GM19238 (cell line): ENCODE results near the gene AP3B2.
A peak's percentile ranks its signal among the peaks of the same experiment; 100 is the strongest.

Source experiments
- DNase-seq: peaks from one replicate; pipeline ENCODE4 v3.0.0; 2011; ENCODE audit warnings: low spot score; ENCODE audit not compliant: insufficient read length

Gene AP3B2

DNA sequence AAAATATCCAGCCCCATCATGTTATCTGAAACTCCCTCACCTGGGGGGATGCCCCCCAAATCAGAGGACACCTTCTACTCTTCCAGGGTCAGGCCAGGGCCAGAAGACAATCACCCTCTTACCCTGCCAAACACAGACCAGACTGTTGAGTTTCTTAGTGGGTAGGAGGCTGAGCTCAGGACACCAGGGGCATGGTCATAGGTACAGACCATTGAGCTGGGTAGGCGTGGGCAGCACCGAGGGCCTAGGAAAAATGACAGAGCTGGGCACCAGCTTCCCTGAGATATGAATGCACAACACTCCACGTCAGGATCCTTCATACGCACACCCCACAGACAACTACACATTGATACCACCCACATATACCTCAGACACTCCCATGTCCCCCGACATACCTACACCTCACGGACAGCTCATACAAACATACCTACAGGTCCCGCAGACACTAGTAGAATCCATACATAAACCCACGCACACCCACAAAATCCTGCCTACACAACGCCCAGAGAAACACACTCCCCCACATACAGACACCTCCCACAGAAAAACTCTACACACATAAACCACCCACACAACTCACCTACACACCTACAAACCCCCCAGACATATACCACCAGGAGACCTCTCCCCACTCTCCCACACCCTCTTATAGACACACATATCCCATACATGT, 11.8 kb downstream of the AP3B2 start:
- no peak for DNase-seq

DNA sequence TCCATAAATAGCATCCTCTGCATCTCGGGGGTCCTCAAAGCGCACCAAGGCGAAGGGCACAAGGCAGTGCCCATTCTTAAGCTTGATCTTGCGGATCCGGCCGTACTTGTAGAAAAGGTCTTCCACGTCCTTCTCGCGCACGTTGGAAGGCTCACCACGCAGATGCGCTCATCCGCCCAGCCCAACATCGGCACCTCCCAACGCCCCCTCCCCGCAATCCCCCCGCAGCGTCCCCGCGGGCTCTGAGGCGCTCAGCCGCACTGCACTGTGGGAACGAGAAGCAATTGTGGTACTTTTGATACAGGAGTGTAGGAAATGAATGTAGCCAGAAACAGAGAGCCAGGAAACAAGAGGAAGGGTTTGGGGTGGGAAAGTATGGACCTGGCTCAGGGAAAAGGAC, 17.5 kb downstream of the AP3B2 start:
- no peak for DNase-seq

GRCh38 chr15:82689147-82689546, 20.5 kb downstream of the AP3B2 start:
- no peak for DNase-seq

- no peak for DNase-seq
Observed at GRCh38 chr15:82688691-82689090, 21.0 kb downstream of the AP3B2 start.

GRCh38 chr15:82681371-82681770, 28.3 kb downstream of the AP3B2 start:
- no peak for DNase-seq

DNA sequence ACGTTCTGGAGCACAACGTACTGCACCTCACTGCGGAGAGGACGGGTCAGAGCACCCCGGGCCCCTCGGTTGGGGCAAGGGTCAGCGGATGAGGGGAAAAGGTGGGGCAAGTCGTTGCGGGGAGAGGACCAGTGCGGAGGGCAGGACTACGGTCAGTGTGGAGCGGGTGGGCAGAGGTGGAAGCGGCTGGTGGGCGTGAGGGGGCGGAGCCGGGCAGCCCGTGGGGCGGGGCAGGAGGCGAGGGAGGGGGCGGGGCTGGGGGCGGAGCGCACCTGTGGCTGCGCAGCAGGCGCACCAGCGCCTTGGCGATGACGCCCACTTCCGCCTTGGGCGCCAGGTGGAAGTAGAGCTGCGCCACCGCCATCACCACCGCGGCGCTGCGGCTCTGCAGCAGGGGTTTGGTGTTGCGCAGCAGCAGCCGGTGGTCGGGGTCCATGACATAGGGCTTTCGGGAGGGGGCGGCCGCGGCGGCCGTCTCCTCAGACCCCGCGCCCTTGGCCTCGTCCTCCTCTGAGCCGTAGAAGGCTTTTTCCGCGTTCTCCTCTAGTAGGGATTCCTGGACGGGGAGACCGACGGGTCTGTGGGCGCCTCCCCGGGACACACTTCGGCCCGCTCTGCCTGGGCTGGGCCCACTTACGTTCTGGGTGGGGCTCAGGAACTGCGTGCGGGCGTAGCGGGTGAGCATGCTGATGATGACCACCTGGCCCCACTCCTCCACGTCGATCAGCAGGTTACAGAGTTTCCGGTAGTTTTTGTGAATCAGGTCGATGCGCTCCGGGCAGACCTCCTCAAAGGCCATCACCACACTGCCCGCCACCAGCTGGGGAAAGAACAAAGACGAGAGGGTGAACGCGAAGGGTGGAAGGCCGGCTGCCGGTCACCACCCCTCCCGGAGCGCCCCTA, 29.2 kb downstream of the AP3B2 start:
- DNase-seq = peak; percentile 61

GRCh38 chr15:82679626-82680199, 30.0 kb downstream of the AP3B2 start:
- DNase-seq = no peak

- no peak for DNase-seq
Observed at GRCh38 chr15:82677720-82678323, 31.9 kb downstream of the AP3B2 start.

- DNase-seq = no peak
Observed at GRCh38 chr15:82674873-82675272, 34.8 kb downstream of the AP3B2 start.

- no peak for DNase-seq
Observed at GRCh38 chr15:82670699-82671098, 39.0 kb downstream of the AP3B2 start.

- no peak for DNase-seq
Observed at GRCh38 chr15:82666606-82667005, 43.1 kb downstream of the AP3B2 start.

- DNase-seq = no peak
Observed at GRCh38 chr15:82664021-82664420, 45.7 kb downstream of the AP3B2 start.

DNA sequence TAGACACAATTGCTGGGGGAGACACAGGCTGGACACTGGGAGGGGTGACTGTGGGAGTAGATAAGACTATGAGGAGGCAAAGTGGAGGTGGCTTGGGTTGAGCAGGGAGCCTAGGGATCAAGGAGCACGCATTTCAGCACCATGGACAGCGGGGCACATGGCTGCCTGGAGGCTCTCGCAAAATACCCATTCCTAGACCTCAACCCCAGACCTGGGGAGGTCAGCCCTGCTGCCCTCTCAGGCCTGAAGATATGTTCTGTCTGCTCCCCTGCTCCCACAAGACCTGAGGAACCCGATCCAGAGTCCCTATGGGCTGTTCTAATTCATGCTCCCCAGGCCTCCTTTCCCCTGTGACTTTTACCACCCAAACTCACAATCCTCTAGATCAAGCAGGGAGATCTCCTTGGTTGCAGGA, 46.5 kb downstream of the AP3B2 start:
- no peak for DNase-seq

DNA sequence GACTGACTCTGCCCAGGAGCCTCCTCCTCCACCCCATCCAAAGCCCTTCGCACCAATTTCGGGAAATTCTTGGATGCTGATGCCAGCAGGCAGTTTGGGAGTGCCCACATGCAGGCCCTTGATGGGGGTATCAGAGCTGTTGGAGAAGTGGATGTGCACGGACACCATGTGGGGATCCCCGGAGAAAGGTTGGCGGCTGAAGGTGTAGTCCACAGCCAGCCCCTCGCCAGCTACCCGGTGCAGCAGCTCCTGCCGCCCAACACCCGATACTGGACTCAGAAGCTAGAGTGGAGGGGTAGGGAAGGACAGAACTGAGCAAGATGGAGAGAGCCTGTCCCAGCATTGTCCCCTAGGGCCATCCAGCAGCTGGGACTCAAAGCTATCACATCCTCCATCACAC, 47.0 kb downstream of the AP3B2 start:
- DNase-seq = no peak

- DNase-seq = no peak
Observed at GRCh38 chr15:82660378-82660777, 49.3 kb downstream of the AP3B2 start.

- DNase-seq = no peak
Observed at GRCh38 chr15:82656641-82657266, 52.9 kb downstream of the AP3B2 start.

- DNase-seq = no peak
Observed at GRCh38 chr15:82655606-82656005, 54.1 kb downstream of the AP3B2 start.

GRCh38 chr15:82653483-82654168, 56.0 kb downstream of the AP3B2 start:
- DNase-seq = no peak

DNA sequence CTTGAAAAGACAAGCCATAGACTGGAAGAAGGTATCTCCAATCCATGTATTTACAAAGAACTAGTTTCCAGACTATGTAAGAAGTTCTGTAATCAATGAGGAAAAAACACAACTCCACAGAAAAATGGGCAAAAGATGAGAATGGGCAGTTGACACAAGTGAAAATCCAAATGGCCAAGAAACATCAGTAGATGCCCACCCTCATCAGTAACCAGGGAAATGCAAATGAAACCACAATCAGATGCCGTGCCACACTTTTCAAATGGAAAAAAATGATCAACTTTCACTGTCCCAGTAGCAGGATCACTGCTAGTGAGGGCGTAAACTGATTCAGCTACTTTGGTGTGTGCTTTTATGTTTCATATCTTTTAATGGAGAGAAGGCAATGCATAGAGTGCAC, 58.0 kb downstream of the AP3B2 start:
- no peak for DNase-seq

DNA sequence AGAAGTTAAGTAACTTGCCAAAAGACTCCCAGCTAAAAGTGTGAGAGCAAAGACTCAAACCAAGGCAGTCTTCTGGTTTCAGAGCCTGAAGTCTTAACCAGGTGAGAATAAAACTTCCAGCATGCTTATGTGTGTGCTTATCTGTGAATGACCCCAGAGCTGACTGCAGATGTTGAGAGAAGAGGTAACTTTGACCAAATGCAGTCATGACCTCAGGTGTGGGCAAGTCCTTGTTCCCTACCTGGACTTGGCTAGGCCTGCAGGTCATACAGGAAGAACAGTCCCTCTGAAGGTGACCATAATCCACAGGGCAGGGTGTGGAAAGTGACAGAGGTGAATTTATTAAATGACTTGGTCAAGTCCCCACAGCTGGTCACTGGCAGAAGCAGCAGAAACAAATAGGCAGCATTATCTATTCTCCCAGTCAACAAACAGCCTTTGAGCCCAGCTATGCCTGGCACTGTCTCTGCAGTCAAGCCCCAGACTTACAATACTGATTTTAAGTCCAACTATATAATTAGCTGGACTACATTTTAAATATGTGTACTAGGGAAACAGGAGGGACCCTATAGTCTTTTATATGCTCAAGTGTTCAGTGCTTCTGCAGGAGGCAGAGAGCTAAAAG, 59.5 kb downstream of the AP3B2 start:
- no peak for DNase-seq
